Keratinocyte (primary cell): ENCODE data around the gene SPOCK1. TPM values are rescaled to one million over a fixed set of nuclear protein-coding genes. Genes with fewer than 3 reads are reported as not detected.

Source experiments
- DNase-seq: peaks from one replicate; pipeline ENCODE4 v3.0.0-alpha.2; 2011; ENCODE audit warnings: low read depth, missing footprints, low spot score
- FAIRE-seq: peaks from 2 replicates; lab custom pipeline; 2011; peaks lifted over from hg19 to GRCh38; lab: Jason Lieb, UNC
- H2AFZ ChIP-seq: 2 replicates; pipeline ENCODE4 v1.6.0; 2012; ENCODE audit warnings: low read length, control low read depth, inconsistent platforms; ENCODE audit not compliant: control insufficient read depth
- H3K27ac ChIP-seq: 2 replicates; pipeline ENCODE4 v1.5.1; 2011; ENCODE audit warnings: low read length; ENCODE audit not compliant: control insufficient read depth, insufficient read depth
- H3K27me3 ChIP-seq: 3 replicates; pipeline ENCODE4 v1.6.0; 2011; ENCODE audit warnings: low read length; ENCODE audit not compliant: control insufficient read depth, insufficient read depth; ENCODE audit errors: extremely low read depth
- H3K36me3 ChIP-seq, 2 experiments: 2 replicates in 1 of 2; 3 replicates in 1 of 2; pipeline ENCODE4 v1.5.1; 2011; ENCODE audit warnings: low read length in 2 of 2, mild to moderate bottlenecking in 1 of 2; ENCODE audit not compliant: control insufficient read depth in 2 of 2, insufficient read depth in 2 of 2; ENCODE audit errors: extremely low read depth in 1 of 2
- H3K4me1 ChIP-seq: 3 replicates; pipeline ENCODE4 v1.5.1; 2011; ENCODE audit warnings: low read length; ENCODE audit not compliant: control insufficient read depth, insufficient read depth; ENCODE audit errors: extremely low read depth
- H3K4me2 ChIP-seq: 3 replicates; pipeline ENCODE4 v1.6.0; 2011; ENCODE audit warnings: low read depth, low read length; ENCODE audit not compliant: control insufficient read depth, insufficient read depth; ENCODE audit errors: extremely low read depth
- H3K4me3 ChIP-seq, 3 experiments: fragments of 200-600 bp in 1 of 3; sonication (generic) in 1 of 3; 2 replicates in 2 of 3; 3 replicates in 1 of 3; pipeline ENCODE4 v1.5.1; 2011 to 2016; ENCODE audit warnings: low read length in 3 of 3, mild to moderate bottlenecking in 3 of 3, control low read depth in 2 of 3, inconsistent platforms in 1 of 3, low read depth in 1 of 3, mixed read lengths in 1 of 3, mixed run types in 1 of 3, moderate library complexity in 1 of 3; ENCODE audit not compliant: control insufficient read depth in 2 of 3, insufficient read depth in 2 of 3; ENCODE audit errors: extremely low read depth in 1 of 3
- H3K79me2 ChIP-seq: 2 replicates; pipeline ENCODE4 v1.6.0; 2012; ENCODE audit warnings: low read length; ENCODE audit not compliant: control insufficient read depth, insufficient read depth
- H3K9ac ChIP-seq: 3 replicates; pipeline ENCODE4 v1.6.0; 2011; ENCODE audit warnings: low read length; ENCODE audit not compliant: control insufficient read depth, insufficient read depth; ENCODE audit errors: extremely low read depth
- H3K9me1 ChIP-seq: 3 replicates; pipeline ENCODE4 v1.6.0; 2011; ENCODE audit warnings: low read length; ENCODE audit not compliant: control insufficient read depth, insufficient read depth; ENCODE audit errors: extremely low read depth
- H3K9me3 ChIP-seq: 2 replicates; pipeline ENCODE4 v1.5.1; 2012; ENCODE audit warnings: low read depth, low read length; ENCODE audit not compliant: control insufficient read depth
- H4K20me1 ChIP-seq: 3 replicates; pipeline ENCODE4 v1.6.0; 2011; ENCODE audit warnings: low read length; ENCODE audit not compliant: control insufficient read depth, insufficient read depth; ENCODE audit errors: extremely low read depth
- CTCF ChIP-seq, 3 experiments: IDR thresholded peaks in 1 of 3; conservative IDR thresholded peaks in 1 of 3; optimal IDR thresholded peaks in 1 of 3; 2 replicates in 2 of 3; 3 replicates in 1 of 3; pipeline versions ENCODE3 to v1.5.1; 2011; ENCODE audit warnings: low read length in 3 of 3, mild to moderate bottlenecking in 3 of 3, moderate library complexity in 2 of 3, control low read depth in 1 of 3, inconsistent platforms in 1 of 3; ENCODE audit not compliant: insufficient read depth in 2 of 3; ENCODE audit errors: extremely low read depth in 1 of 3
- EZH2 ChIP-seq: IDR thresholded peaks from one replicate; pipeline ENCODE4 v1.6.1; 2012; ENCODE audit warnings: inconsistent platforms, mild to moderate bottlenecking, low read length, moderate library complexity
- dilution Hi-C: fragments of 300-500 bp; cut with MboI; formaldehyde crosslinking; loops from one replicate; pipeline ENCODE4 v1.7.0; 2020; ENCODE audit warnings: low sequenced_read_pairs; ENCODE audit not compliant: extremely low pct_ligation_motif_present
- polyA plus RNA-seq, 5 experiments: library from polyadenylated mRNA; depleted of rRNA in 3 of 5; stranded (reverse) in 3 of 5; stranded (forward) in 1 of 5; unstranded in 1 of 5; fragments of >200 nt; gene quantifications; 1 replicate in 1 of 5; 2 replicates in 3 of 5; 3 replicates in 1 of 5; pipeline versions ENCODE4 v1.2.1 to v1.2.3, GENCODE V29; 2011 to 2012; ENCODE audit warnings: missing spikeins in 2 of 5, low read depth in 1 of 5, low replicate concordance in 1 of 5

Gene SPOCK1
- polyA plus RNA-seq, 1 donor (not counting 4 experiments of a cell fraction or from before 2014, with no cell fraction given): 5.5 TPM

- Histone ChIP-seq H3K27ac (no peak overlapping the region), H3K4me1 (peaks cover 18% of the 10 kb centered on the region), H2AFZ (no peak overlapping the region), H3K36me3 (no peaks in the 10 kb centered on the region), H3K9me3 (no peaks in the 10 kb centered on the region), H3K79me2 (no peaks in the 10 kb centered on the region), H3K9ac (no peak overlapping the region), H3K4me2 (no peak overlapping the region), H3K9me1 (no peaks in the 10 kb centered on the region), H4K20me1 (no peaks in the 10 kb centered on the region), H3K4me3 (no peak overlapping the region), H3K27me3 (no peaks in the 10 kb centered on the region)
- TF ChIP-seq CTCF (optimal IDR thresholded peaks at IDR 0.05 in 1 of 3, IDR thresholded peaks at IDR 0.05 in 1 of 3, conservative IDR thresholded peaks at IDR 0.05 in 1 of 3; ENCODE audit: extremely low read depth in 1 of 3, insufficient read depth in 2 of 3, low read length in 3 of 3) (no peak), EZH2 (no peak)
- dilution Hi-C loops: no loop called here
- DNase-seq (no peak), FAIRE-seq (no peak)
Measured at GRCh38 chr5:137309290-137309689, 189.8 kb downstream of the SPOCK1 start.

GRCh38 chr5:137308311-137308710 is 190.8 kb downstream of the SPOCK1 start:
- no peaks in the 10 kb centered on the region for H4K20me1 ChIP-seq
- no peak for TF ChIP-seq CTCF (optimal IDR thresholded peaks at IDR 0.05 in 1 of 3, IDR thresholded peaks at IDR 0.05 in 1 of 3, conservative IDR thresholded peaks at IDR 0.05 in 1 of 3; ENCODE audit: extremely low read depth in 1 of 3, insufficient read depth in 2 of 3, low read length in 3 of 3)
- no peak for TF ChIP-seq EZH2

More at GRCh38 chr5:137308311-137308710, 190.8 kb downstream of the SPOCK1 start:
- Histone ChIP-seq H3K27ac (no peak overlapping the region), H3K9ac (no peak overlapping the region), H2AFZ (no peak overlapping the region), H3K4me1 (peaks cover 18% of the 10 kb centered on the region), H3K9me1 (no peaks in the 10 kb centered on the region), H3K9me3 (no peaks in the 10 kb centered on the region), H3K79me2 (no peaks in the 10 kb centered on the region), H3K4me2 (no peak overlapping the region), H3K4me3 (no peak overlapping the region), H3K27me3 (no peaks in the 10 kb centered on the region), H3K36me3 (no peaks in the 10 kb centered on the region)
- FAIRE-seq: no peak
- dilution Hi-C loops: no loop called here
- DNase-seq: no peak
